ENCODE measurements around the gene BEND3. TPM values are rescaled to one million over a fixed set of nuclear protein-coding genes. Genes with fewer than 3 reads are reported as not detected.

BEND3 gene
- total RNA-seq, 2 donors from 2014 or later, result 4.0 TPM

DNA sequence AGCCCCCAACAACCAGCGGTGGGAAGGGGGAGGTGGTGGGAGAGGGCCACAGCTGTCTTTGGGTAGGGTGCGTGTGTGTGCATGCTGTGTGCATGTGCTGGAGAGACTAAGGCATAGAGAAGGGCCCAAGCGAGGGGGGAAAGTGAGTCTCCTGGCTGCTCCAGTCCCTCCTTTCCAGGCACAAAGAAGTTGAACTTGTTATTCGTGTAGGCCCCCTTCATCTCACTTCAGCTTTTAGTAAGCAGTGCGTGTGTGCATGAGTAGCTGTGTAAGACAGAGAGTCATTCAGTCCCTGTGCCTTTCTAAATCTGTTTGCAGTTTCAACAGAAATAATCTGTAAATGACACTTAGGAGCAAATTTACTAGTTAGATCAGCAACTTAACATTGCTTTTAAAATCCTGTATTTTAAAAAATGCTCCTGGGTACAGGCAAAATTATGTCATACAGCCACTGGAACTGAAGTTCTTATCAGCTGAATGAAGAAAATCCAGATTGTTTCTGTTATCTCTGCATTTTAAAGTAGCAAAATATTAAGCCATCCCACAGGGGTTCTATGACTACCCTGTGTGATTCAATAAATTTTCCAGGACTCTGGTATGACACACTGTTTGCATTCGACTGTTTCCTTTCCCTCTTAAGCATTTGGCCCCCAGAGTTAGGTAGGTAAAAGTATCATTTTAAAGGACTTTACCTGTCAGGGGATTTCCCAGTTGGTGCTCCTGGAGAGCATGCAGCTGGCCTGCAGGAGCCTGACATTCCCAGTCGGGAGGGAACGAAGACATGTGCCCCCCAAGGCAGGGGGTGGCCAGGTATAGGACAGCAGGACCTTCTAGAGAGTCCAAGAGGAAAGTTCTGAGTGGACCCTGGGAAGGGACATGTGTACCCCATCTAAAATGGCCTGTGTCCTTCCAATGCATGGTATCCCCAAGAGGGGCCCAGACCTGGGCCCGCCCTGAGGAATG is 48.3 kb downstream of the BEND3 start:
- no peaks in the 10 kb centered on the region for H3K4me1 ChIP-seq (replicated peaks)
- TF ChIP-seq POLR2A (IDR thresholded peaks at IDR 0.05) (no peak), POLR2AphosphoS5 (IDR thresholded peaks at IDR 0.05) (no peak)
- TF ChIP-seq, protein P1, sequence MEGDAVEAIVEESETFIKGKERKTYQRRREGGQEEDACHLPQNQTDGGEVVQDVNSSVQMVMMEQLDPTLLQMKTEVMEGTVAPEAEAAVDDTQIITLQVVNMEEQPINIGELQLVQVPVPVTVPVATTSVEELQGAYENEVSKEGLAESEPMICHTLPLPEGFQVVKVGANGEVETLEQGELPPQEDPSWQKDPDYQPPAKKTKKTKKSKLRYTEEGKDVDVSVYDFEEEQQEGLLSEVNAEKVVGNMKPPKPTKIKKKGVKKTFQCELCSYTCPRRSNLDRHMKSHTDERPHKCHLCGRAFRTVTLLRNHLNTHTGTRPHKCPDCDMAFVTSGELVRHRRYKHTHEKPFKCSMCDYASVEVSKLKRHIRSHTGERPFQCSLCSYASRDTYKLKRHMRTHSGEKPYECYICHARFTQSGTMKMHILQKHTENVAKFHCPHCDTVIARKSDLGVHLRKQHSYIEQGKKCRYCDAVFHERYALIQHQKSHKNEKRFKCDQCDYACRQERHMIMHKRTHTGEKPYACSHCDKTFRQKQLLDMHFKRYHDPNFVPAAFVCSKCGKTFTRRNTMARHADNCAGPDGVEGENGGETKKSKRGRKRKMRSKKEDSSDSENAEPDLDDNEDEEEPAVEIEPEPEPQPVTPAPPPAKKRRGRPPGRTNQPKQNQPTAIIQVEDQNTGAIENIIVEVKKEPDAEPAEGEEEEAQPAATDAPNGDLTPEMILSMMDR (IDR thresholded peaks at IDR 0.05), result no peak
- WGBS, result 77% methylated on average over 9 of the region's 9 CpGs
- H3K36me3 ChIP-seq, result no peaks in the 10 kb centered on the region
- no peaks in the 10 kb centered on the region for H3K27me3 ChIP-seq (replicated peaks; ENCODE audit: insufficient read depth)
- DNase-seq (ENCODE audit: low spot score), result no peak
- H3K27ac ChIP-seq, result no peak overlapping the region
- no peaks in the 10 kb centered on the region for H3K9me3 ChIP-seq
- intact Hi-C loops (cut with DNase I), result no loop called here
- H3K4me3 ChIP-seq, result no peak overlapping the region

DNA sequence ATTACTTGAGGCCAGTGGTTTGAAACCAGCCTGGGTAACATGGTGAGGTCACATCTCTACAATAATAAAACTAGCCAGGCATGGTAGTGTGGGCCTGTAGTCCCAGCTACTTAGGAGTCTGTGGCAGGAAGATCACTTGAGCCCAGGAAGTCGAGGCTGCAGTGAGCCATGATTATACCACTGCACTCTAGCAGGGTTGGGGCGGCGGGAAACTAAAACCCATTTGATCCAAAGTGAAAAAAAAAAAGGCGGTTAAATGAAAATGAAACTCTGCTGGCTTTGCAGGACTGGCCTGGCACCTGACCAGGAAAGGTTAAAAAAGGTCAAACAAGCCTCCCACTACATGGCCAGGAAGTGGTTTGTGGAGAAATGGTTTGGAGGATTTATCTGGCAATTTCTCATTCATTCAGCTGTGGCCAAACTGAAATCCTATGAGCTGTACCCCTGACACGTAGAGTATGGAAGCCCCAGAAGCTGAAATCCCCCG is 50.7 kb downstream of the BEND3 start:
- H3K27ac ChIP-seq, result no peak overlapping the region
- WGBS, result 62% methylated on average over 6 of the region's 6 CpGs
- H3K4me1 ChIP-seq (replicated peaks), result no peaks in the 10 kb centered on the region
- TF ChIP-seq POLR2AphosphoS5 (IDR thresholded peaks at IDR 0.05) (no peak), POLR2A (IDR thresholded peaks at IDR 0.05) (no peak)
- TF ChIP-seq, protein P1 (IDR thresholded peaks at IDR 0.05), result no peak
- DNase-seq (ENCODE audit: low spot score), result no peak
- H3K9me3 ChIP-seq, result no peaks in the 10 kb centered on the region
- intact Hi-C loops (cut with DNase I), result no loop called here
- no peak overlapping the region for H3K4me3 ChIP-seq
- no peaks in the 10 kb centered on the region for H3K27me3 ChIP-seq (replicated peaks; ENCODE audit: insufficient read depth)
- no peaks in the 10 kb centered on the region for H3K36me3 ChIP-seq

DNA sequence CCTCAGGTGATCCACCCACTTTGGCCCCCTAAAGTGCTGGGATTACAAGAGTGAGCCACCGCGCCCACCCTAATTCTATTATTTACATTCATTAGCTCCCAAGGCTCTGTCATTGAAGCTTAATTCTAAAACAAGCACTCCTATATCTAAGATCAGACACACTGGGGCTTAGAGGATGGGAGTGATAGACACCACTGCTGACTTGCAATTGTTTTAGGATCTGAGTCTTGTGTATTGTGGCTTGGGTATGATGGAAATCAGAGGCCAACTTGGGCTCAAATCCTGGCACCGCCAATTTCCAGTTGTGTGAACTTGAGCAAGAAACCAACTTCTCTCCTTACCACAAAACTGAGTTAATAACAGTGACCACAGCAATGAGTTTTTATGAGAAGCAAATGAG is 52.6 kb downstream of the BEND3 start:
- H3K27me3 ChIP-seq (replicated peaks; ENCODE audit: insufficient read depth), result no peaks in the 10 kb centered on the region
- 89% methylated on average over 3 of the region's 3 CpGs for WGBS
- no peaks in the 10 kb centered on the region for H3K36me3 ChIP-seq
- no peaks in the 10 kb centered on the region for H3K4me1 ChIP-seq (replicated peaks)
- intact Hi-C loops (cut with DNase I), result no loop called here
- H3K4me3 ChIP-seq, result no peak overlapping the region
- TF ChIP-seq POLR2AphosphoS5 (IDR thresholded peaks at IDR 0.05) (no peak), POLR2A (IDR thresholded peaks at IDR 0.05) (no peak)
- TF ChIP-seq, protein P1 (IDR thresholded peaks at IDR 0.05), result no peak
- no peak overlapping the region for H3K27ac ChIP-seq
- no peaks in the 10 kb centered on the region for H3K9me3 ChIP-seq
- DNase-seq (ENCODE audit: low spot score), result no peak

DNA sequence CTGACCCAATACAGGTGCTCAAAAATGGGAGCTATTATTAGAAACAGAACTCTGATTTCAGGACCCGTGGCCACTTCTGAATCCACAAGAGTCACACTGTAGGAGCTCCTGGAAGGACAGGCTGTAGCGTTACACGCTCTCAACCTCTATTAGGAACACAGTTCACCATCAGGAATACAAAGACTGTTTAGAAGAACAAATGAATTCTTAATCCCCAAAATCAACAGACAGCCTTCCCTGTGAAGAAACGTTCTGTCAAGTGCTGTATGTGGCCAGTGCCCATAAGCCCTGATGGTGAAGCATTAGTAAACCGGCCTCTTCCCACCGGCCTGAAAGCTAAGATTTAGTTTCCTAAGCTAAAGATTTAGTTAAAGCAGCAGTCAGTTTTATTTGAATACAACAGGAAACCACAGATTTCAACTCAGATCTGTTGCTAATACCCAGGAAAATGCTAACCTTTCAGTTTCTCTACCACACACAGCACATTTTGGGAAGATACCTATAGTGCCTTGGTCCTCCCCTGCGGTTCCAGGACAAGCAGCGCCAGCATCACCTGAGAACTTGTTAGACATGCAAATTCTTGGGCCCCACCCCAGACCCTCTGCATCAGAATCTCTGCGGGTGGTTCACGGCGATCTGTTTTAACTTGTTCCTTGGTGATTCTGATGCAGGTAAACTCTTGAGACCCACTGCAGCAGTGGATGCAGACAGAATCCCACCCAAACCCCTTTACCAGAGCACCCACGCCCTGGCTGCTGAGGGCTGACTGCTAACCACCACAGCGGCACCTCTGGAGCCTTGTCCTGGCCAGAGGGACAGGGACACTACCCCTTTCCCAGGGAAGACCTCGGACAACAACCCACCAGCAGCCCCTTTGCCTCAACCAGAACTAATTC is 53.9 kb downstream of the BEND3 start:
- no peak overlapping the region for H3K27ac ChIP-seq
- no peaks in the 10 kb centered on the region for H3K36me3 ChIP-seq
- DNase-seq (ENCODE audit: low spot score), result no peak
- H3K27me3 ChIP-seq (replicated peaks; ENCODE audit: insufficient read depth), result no peaks in the 10 kb centered on the region
- WGBS, result 38% methylated on average over 14 of the region's 14 CpGs
- no peaks in the 10 kb centered on the region for H3K9me3 ChIP-seq
- no peaks in the 10 kb centered on the region for H3K4me1 ChIP-seq (replicated peaks)
- H3K4me3 ChIP-seq, result no peak overlapping the region
- TF ChIP-seq POLR2A (IDR thresholded peaks at IDR 0.05) (no peak), POLR2AphosphoS5 (IDR thresholded peaks at IDR 0.05) (no peak)
- TF ChIP-seq, protein P1 (IDR thresholded peaks at IDR 0.05), result no peak
- intact Hi-C loops (cut with DNase I), result no loop called here
